ENCODE results near the gene SDF4. TPM values are rescaled to one million over a fixed set of nuclear protein-coding genes. Genes with fewer than 3 reads are reported as not detected.

Gene SDF4
- total RNA-seq, 1 experiment from 2014 or later = 119 TPM

- DNase-seq (ENCODE audit: low read depth) = no peak
Observed at GRCh38 chr1:1167398-1167821, 64.4 kb downstream of the SDF4 start.

Small RNAs within 50 kb of the gene (small RNA-seq; reads per million reads assigned to genes)
- gene MIR200A (not detected), gene MIR200B (not detected), gene MIR429 (not detected)

Other genes starting within 250 kb of the SDF4 start
- 0.50 TPM in 1 of 2 replicates, not detected in the other for gene PERM1, start 249.9 kb downstream of the SDF4 start, total RNA-seq (2014; rRNA removed; shearing (Covaris generic))
- 3.5 and 7.6 TPM in 2 replicates for gene HES4, start 231.9 kb downstream of the SDF4 start, total RNA-seq (2014; rRNA removed; shearing (Covaris generic))
- gene ISG15, start 218.5 kb downstream of the SDF4 start, total RNA-seq (2014; rRNA removed; shearing (Covaris generic)) = 48.6 and 53.3 TPM in 2 replicates
- 89.9 and 101 TPM in 2 replicates for gene AGRN, start 211.9 kb downstream of the SDF4 start, total RNA-seq (2014; rRNA removed; shearing (Covaris generic))
- not detected in 2 replicates for gene RNF223, start 157.7 kb downstream of the SDF4 start, total RNA-seq (2014; rRNA removed; shearing (Covaris generic))
- gene C1orf159, start 115.9 kb downstream of the SDF4 start, total RNA-seq (2014; rRNA removed; shearing (Covaris generic)) = 17.8 and 19.8 TPM in 2 replicates
- gene TTLL10, start 58.1 kb downstream of the SDF4 start, total RNA-seq (2014; rRNA removed; shearing (Covaris generic)) = not detected in 2 replicates
- not detected in 2 replicates for gene TNFRSF18, start 25.4 kb downstream of the SDF4 start, total RNA-seq (2014; rRNA removed; shearing (Covaris generic))
- 0.88 TPM in 1 of 2 replicates, not detected in the other for gene TNFRSF4, start 17.8 kb downstream of the SDF4 start, total RNA-seq (2014; rRNA removed; shearing (Covaris generic))
- gene B3GALT6, start 236 bp upstream of the SDF4 start, total RNA-seq (2014; rRNA removed; shearing (Covaris generic)) = 27.3 and 37.6 TPM in 2 replicates
- 0.40 and 1.5 TPM in 2 replicates for gene C1QTNF12, start 14.7 kb upstream of the SDF4 start, total RNA-seq (2014; rRNA removed; shearing (Covaris generic))
- gene UBE2J2, start 41.9 kb upstream of the SDF4 start, total RNA-seq (2014; rRNA removed; shearing (Covaris generic)) = 125 and 139 TPM in 2 replicates
- gene SCNN1D, start 48.4 kb upstream of the SDF4 start, total RNA-seq (2014; rRNA removed; shearing (Covaris generic)) = 0.20 and 0.59 TPM in 2 replicates
- 28.9 and 34.9 TPM in 2 replicates for gene ACAP3, start 75.9 kb upstream of the SDF4 start, total RNA-seq (2014; rRNA removed; shearing (Covaris generic))
- 42.0 and 43.9 TPM in 2 replicates for gene PUSL1, start 76.6 kb upstream of the SDF4 start, total RNA-seq (2014; rRNA removed; shearing (Covaris generic))
- gene INTS11, start 92.7 kb upstream of the SDF4 start, total RNA-seq (2014; rRNA removed; shearing (Covaris generic)) = 142 and 143 TPM in 2 replicates
- gene CPTP, start 92.8 kb upstream of the SDF4 start, total RNA-seq (2014; rRNA removed; shearing (Covaris generic)) = 36.8 and 55.0 TPM in 2 replicates
- gene TAS1R3, start 99.3 kb upstream of the SDF4 start, total RNA-seq (2014; rRNA removed; shearing (Covaris generic)) = 0.03 and 0.08 TPM in 2 replicates
- 113 and 118 TPM in 2 replicates for gene DVL1, start 117.4 kb upstream of the SDF4 start, total RNA-seq (2014; rRNA removed; shearing (Covaris generic))
- gene MXRA8, start 126.6 kb upstream of the SDF4 start, total RNA-seq (2014; rRNA removed; shearing (Covaris generic)) = 0.11 and 0.50 TPM in 2 replicates
- 318 and 349 TPM in 2 replicates for gene AURKAIP1, start 143.2 kb upstream of the SDF4 start, total RNA-seq (2014; rRNA removed; shearing (Covaris generic))
- gene CCNL2, start 167.3 kb upstream of the SDF4 start, total RNA-seq (2014; rRNA removed; shearing (Covaris generic)) = 74.6 and 96.1 TPM in 2 replicates
- gene MRPL20, start 175.3 kb upstream of the SDF4 start, total RNA-seq (2014; rRNA removed; shearing (Covaris generic)) = 319 and 342 TPM in 2 replicates
- gene ANKRD65, start 189.3 kb upstream of the SDF4 start, total RNA-seq (2014; rRNA removed; shearing (Covaris generic)) = not detected in 2 replicates
- 0.05 and 0.23 TPM in 2 replicates for gene VWA1, start 203.7 kb upstream of the SDF4 start, total RNA-seq (2014; rRNA removed; shearing (Covaris generic))
- 0.03 TPM in 1 of 2 replicates, not detected in the other for gene ATAD3C, start 217.7 kb upstream of the SDF4 start, total RNA-seq (2014; rRNA removed; shearing (Covaris generic))
- 57.0 and 59.0 TPM in 2 replicates for gene ATAD3B, start 239.8 kb upstream of the SDF4 start, total RNA-seq (2014; rRNA removed; shearing (Covaris generic))

Data from HT1080 (cell line).